Gastroesophageal sphincter (tissue), 3 donors: Measurements from ENCODE around the gene HTRA3.

Source experiments
- EP300 ChIP-seq: sonication (generic); formaldehyde crosslinking; IDR thresholded peaks from one replicate; pipeline ENCODE4 v1.6.1; 2017; ENCODE audit warnings: antibody characterized with exemption, mild to moderate bottlenecking
- POLR2A ChIP-seq, 2 donors: fragments of 450-650 bp; IDR thresholded peaks; one replicate each; pipeline ENCODE4 v1.6.1; 2017; ENCODE audit warnings: antibody characterized with exemption in 2 of 2, mild to moderate bottlenecking in 2 of 2, moderate library complexity in 1 of 2
- TF ChIP-seq, protein P1 (sequence below), 4 experiments: fragments of 200-600 bp in 2 of 4; fragments of 450-650 bp in 2 of 4; sonication (generic) in 1 of 4; IDR thresholded peaks; one replicate each; pipeline ENCODE4 v1.5.1; 2017 to 2019; ENCODE audit warnings: antibody characterized with exemption in 4 of 4, mild to moderate bottlenecking in 2 of 4, moderate library complexity in 2 of 4

DNA sequence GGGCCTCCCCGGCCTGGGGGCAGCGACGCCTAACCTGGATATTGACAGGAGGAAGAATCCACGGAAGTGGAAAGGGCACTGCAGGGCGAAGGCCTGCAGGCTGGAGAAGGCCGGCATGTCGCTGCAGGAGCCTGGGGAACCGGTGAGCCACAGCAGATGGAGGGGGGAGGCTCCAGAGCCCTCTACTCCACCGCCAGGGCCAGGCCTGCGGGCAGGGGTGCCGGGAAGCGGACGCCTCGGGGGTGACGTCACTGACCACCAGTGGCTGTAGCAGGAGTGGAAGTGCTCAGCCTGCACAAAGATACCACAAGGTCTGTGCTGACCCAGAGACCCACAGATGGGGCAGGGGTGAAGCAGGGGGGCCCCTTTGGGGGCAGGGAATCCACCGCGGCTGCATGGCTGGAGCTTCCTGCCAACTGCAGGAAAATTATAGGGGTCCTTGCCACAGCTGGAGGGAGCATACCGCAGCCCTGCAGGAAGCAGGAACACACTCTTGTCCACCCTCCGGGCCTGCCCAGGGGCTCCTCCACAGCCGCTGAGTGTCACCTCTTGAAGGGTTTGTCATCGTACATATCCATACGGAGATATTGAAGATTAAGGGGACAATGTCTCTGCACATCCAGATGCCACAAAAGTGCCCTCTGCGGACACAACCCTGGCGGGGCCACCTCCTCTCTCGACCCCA, 7.6 kb upstream of the HTRA3 start:
- TF ChIP-seq, protein P1, sequence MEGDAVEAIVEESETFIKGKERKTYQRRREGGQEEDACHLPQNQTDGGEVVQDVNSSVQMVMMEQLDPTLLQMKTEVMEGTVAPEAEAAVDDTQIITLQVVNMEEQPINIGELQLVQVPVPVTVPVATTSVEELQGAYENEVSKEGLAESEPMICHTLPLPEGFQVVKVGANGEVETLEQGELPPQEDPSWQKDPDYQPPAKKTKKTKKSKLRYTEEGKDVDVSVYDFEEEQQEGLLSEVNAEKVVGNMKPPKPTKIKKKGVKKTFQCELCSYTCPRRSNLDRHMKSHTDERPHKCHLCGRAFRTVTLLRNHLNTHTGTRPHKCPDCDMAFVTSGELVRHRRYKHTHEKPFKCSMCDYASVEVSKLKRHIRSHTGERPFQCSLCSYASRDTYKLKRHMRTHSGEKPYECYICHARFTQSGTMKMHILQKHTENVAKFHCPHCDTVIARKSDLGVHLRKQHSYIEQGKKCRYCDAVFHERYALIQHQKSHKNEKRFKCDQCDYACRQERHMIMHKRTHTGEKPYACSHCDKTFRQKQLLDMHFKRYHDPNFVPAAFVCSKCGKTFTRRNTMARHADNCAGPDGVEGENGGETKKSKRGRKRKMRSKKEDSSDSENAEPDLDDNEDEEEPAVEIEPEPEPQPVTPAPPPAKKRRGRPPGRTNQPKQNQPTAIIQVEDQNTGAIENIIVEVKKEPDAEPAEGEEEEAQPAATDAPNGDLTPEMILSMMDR (IDR thresholded peaks at IDR 0.05) = no peak
- TF ChIP-seq POLR2A (IDR thresholded peaks at IDR 0.05) (no peak), EP300 (no peak)
